ENCODE results near the gene GPR157. TPM values are rescaled to one million over a fixed set of nuclear protein-coding genes. Genes with fewer than 3 reads are reported as not detected.

The GPR157 gene
- total and polyA plus RNA-seq, 2 of the 13 experiments (the other 11 are each of a cell fraction or from before 2014, with no cell fraction given): 10.1 to 19.2 TPM

GRCh38 chr1:9100471-9101043, 28.3 kb downstream of the GPR157 start (continued):
- no peak for TF ChIP-seq ELK4 (CRISPR knock-in tag; IDR thresholded peaks at IDR 0.05; ENCODE audit: borderline replicate concordance)
- no peak for TF ChIP-seq RORA (CRISPR knock-in tag; IDR thresholded peaks at IDR 0.05)
- no peak for TF ChIP-seq ZUFSP (CRISPR knock-in tag; IDR thresholded peaks at IDR 0.05; ENCODE audit: borderline replicate concordance)
- peak; percentile 56; the same call in 1 of the 2 replicates for TF ChIP-seq HNF4G (IDR thresholded peaks at IDR 0.05; ENCODE audit: borderline replicate concordance, low read depth, low read length)
- peak; percentile 77; the same call in 1 of the 2 replicates for TF ChIP-seq HNF4G (CRISPR knock-in tag; IDR thresholded peaks at IDR 0.05; ENCODE audit: borderline replicate concordance, low read depth)
- peak; percentile 90 for TF ChIP-seq HNF4A (CRISPR knock-in tag; IDR thresholded peaks at IDR 0.05)
- no peak for TF ChIP-seq CHD2 (IDR thresholded peaks at IDR 0.05; ENCODE audit: low read depth, low read length)
- TF ChIP-seq POGK (CRISPR knock-in tag; conservative IDR thresholded peaks at IDR 0.05): no peak; the same call in 1 of the 2 replicates
- no peak for TF ChIP-seq ZNF501 (CRISPR knock-in tag; IDR thresholded peaks at IDR 0.05)
- TF ChIP-seq MED13 (CRISPR knock-in tag; IDR thresholded peaks at IDR 0.05): no peak
- no peak for TF ChIP-seq ZNF577 (CRISPR knock-in tag; IDR thresholded peaks at IDR 0.05; ENCODE audit: borderline replicate concordance, low read depth)
- no peak for TF ChIP-seq CEBPZ (IDR thresholded peaks at IDR 0.05; ENCODE audit: low read length)
- TF ChIP-seq ATF3 (CRISPR knock-in tag; IDR thresholded peaks at IDR 0.05): peak; percentile 68
- TF ChIP-seq ZNF276 (CRISPR knock-in tag; IDR thresholded peaks at IDR 0.05; ENCODE audit: low read depth): no peak
- no peak for TF ChIP-seq ETV6 (CRISPR knock-in tag; conservative IDR thresholded peaks at IDR 0.05)
- no peak for TF ChIP-seq ZBTB38 (CRISPR knock-in tag; IDR thresholded peaks at IDR 0.05)
- no peak for TF ChIP-seq ZNF569 (CRISPR knock-in tag; IDR thresholded peaks at IDR 0.05; ENCODE audit: borderline replicate concordance)
- peak; percentile 71 for TF ChIP-seq HDAC2 (CRISPR knock-in tag; IDR thresholded peaks at IDR 0.05)
- TF ChIP-seq MZF1 (CRISPR knock-in tag; IDR thresholded peaks at IDR 0.05; ENCODE audit: borderline replicate concordance): no peak

Measured in HepG2 (cell line).